Measurements from ENCODE around the gene MYO3A.
"Not testable (repeated sequence)": the region's sequence is repeated elsewhere in the genome, so short reads cannot be mapped to it uniquely, and the experiment has no call there.

Gene MYO3A

GRCh38 chr10:26064106-26064505 lies 130.1 kb downstream of the MYO3A start:
- no peak for TF ChIP-seq CTCF (IDR thresholded peaks at IDR 0.05; ENCODE audit: control insufficient read depth, extremely low read depth, insufficient read depth)
- no peak overlapping the region for H3K4me3 ChIP-seq (ENCODE audit: low read depth, low read length)
- DNase-seq (ENCODE audit: low read depth) = no peak

- TF ChIP-seq CTCF (IDR thresholded peaks at IDR 0.05; ENCODE audit: control insufficient read depth, extremely low read depth, insufficient read depth) = no peak
- H3K4me3 ChIP-seq (ENCODE audit: low read depth, low read length) = no peak overlapping the region
- DNase-seq (ENCODE audit: low read depth) = no peak
These were observed 133.7 kb downstream of the MYO3A start for GRCh38 chr10:26067680-26068079.

GRCh38 chr10:26080971-26081370 lies 146.9 kb downstream of the MYO3A start:
- H3K4me3 ChIP-seq (ENCODE audit: low read depth, low read length); DNase-seq (ENCODE audit: low read depth): not testable (repeated sequence)

GRCh38 chr10:26081459-26081858 lies 147.4 kb downstream of the MYO3A start:
- no peak for DNase-seq (ENCODE audit: low read depth)
- H3K4me3 ChIP-seq (ENCODE audit: low read depth, low read length) = no peak overlapping the region
- TF ChIP-seq CTCF (IDR thresholded peaks at IDR 0.05; ENCODE audit: control insufficient read depth, extremely low read depth, insufficient read depth) = no peak

GRCh38 chr10:26085549-26085948 lies 151.5 kb downstream of the MYO3A start:
- TF ChIP-seq CTCF (IDR thresholded peaks at IDR 0.05; ENCODE audit: control insufficient read depth, extremely low read depth, insufficient read depth) = no peak
- H3K4me3 ChIP-seq (ENCODE audit: low read depth, low read length) = no peak overlapping the region
- no peak for DNase-seq (ENCODE audit: low read depth)

- H3K4me3 ChIP-seq (ENCODE audit: low read depth, low read length) = no peak overlapping the region
- TF ChIP-seq CTCF (IDR thresholded peaks at IDR 0.05; ENCODE audit: control insufficient read depth, extremely low read depth, insufficient read depth) = no peak
- no peak for DNase-seq (ENCODE audit: low read depth)
These were observed 153.6 kb downstream of the MYO3A start for GRCh38 chr10:26087666-26088065.

GRCh38 chr10:26090026-26090425 lies 156.0 kb downstream of the MYO3A start:
- no peak for DNase-seq (ENCODE audit: low read depth)
- TF ChIP-seq CTCF (IDR thresholded peaks at IDR 0.05; ENCODE audit: control insufficient read depth, extremely low read depth, insufficient read depth) = no peak
- no peak overlapping the region for H3K4me3 ChIP-seq (ENCODE audit: low read depth, low read length)

GRCh38 chr10:26090762-26091161 lies 156.7 kb downstream of the MYO3A start:
- TF ChIP-seq CTCF (IDR thresholded peaks at IDR 0.05; ENCODE audit: control insufficient read depth, extremely low read depth, insufficient read depth) = no peak
- no peak for DNase-seq (ENCODE audit: low read depth)

More at GRCh38 chr10:26090762-26091161, 156.7 kb downstream of the MYO3A start:
- no peak overlapping the region for H3K4me3 ChIP-seq (ENCODE audit: low read depth, low read length)

Data from LNCaP clone FGC (cell line).